ENCODE data around the gene DOLPP1.
"Not testable (repeated sequence)": the region's sequence is repeated elsewhere in the genome, so short reads cannot be mapped to it uniquely, and the experiment has no call there.

- TF ChIP-seq CTCF (conservative IDR thresholded peaks at IDR 0.05; ENCODE audit: low read depth, low read length); EZH2phosphoT487 (IDR thresholded peaks at IDR 0.05; ENCODE audit: borderline replicate concordance, low read length); EZH2 (IDR thresholded peaks at IDR 0.05; ENCODE audit: low read length, unreplicated experiment): not testable (repeated sequence)
These were observed 45.1 kb upstream of the DOLPP1 start for GRCh38 chr9:129035838-129036237.

Data from PC-3 (cell line).